Measurements from ENCODE around the gene DMRT2.

Gene DMRT2

GRCh38 chr9:1086517-1086916 is 36.4 kb downstream of the DMRT2 start:
- TF ChIP-seq ZNF571 (tag by site-specific recombination; IDR thresholded peaks at IDR 0.05): no peak
- TF ChIP-seq GLI2 (tag by site-specific recombination; IDR thresholded peaks at IDR 0.05; ENCODE audit: borderline replicate concordance, low read depth): no peak
- TF ChIP-seq, protein P1, sequence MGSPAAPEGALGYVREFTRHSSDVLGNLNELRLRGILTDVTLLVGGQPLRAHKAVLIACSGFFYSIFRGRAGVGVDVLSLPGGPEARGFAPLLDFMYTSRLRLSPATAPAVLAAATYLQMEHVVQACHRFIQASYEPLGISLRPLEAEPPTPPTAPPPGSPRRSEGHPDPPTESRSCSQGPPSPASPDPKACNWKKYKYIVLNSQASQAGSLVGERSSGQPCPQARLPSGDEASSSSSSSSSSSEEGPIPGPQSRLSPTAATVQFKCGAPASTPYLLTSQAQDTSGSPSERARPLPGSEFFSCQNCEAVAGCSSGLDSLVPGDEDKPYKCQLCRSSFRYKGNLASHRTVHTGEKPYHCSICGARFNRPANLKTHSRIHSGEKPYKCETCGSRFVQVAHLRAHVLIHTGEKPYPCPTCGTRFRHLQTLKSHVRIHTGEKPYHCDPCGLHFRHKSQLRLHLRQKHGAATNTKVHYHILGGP (tag by site-specific recombination; IDR thresholded peaks at IDR 0.05): 0 out of 2 replicates have a peak, but pooled peaks have one; percentile 37
- TF ChIP-seq, protein P2, sequence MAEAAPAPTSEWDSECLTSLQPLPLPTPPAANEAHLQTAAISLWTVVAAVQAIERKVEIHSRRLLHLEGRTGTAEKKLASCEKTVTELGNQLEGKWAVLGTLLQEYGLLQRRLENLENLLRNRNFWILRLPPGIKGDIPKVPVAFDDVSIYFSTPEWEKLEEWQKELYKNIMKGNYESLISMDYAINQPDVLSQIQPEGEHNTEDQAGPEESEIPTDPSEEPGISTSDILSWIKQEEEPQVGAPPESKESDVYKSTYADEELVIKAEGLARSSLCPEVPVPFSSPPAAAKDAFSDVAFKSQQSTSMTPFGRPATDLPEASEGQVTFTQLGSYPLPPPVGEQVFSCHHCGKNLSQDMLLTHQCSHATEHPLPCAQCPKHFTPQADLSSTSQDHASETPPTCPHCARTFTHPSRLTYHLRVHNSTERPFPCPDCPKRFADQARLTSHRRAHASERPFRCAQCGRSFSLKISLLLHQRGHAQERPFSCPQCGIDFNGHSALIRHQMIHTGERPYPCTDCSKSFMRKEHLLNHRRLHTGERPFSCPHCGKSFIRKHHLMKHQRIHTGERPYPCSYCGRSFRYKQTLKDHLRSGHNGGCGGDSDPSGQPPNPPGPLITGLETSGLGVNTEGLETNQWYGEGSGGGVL (tag by site-specific recombination; IDR thresholded peaks at IDR 0.05): 0 out of 2 replicates have a peak, but pooled peaks have one; percentile 9
- TF ChIP-seq, protein P3, sequence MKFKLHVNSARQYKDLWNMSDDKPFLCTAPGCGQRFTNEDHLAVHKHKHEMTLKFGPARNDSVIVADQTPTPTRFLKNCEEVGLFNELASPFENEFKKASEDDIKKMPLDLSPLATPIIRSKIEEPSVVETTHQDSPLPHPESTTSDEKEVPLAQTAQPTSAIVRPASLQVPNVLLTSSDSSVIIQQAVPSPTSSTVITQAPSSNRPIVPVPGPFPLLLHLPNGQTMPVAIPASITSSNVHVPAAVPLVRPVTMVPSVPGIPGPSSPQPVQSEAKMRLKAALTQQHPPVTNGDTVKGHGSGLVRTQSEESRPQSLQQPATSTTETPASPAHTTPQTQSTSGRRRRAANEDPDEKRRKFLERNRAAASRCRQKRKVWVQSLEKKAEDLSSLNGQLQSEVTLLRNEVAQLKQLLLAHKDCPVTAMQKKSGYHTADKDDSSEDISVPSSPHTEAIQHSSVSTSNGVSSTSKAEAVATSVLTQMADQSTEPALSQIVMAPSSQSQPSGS (tag by site-specific recombination; IDR thresholded peaks at IDR 0.05; ENCODE audit: low read depth): peak; percentile 78
- Histone ChIP-seq H3K9me3 (ENCODE audit: control insufficient read depth, insufficient read depth, low read depth, low read length) (no peaks in the 10 kb centered on the region), H3K27ac (ENCODE audit: extremely low read depth, low read depth, low read length) (no peak overlapping the region), H3K4me3 (ENCODE audit: low read depth, low read length) (no peak overlapping the region), H3K36me3 (ENCODE audit: control insufficient read depth in 2 of 2, insufficient read depth in 1 of 2, low read length in 2 of 2) (no peaks in the 10 kb centered on the region), H3K4me1 (ENCODE audit: control insufficient read depth, insufficient read depth, low read length) (0 out of 2 replicates have a peak, but pooled peaks cover 4% of the 10 kb centered on the region)
- POLR2A ChIA-PET: no interaction called here
- CTCF ChIA-PET: no interaction called here

DNA sequence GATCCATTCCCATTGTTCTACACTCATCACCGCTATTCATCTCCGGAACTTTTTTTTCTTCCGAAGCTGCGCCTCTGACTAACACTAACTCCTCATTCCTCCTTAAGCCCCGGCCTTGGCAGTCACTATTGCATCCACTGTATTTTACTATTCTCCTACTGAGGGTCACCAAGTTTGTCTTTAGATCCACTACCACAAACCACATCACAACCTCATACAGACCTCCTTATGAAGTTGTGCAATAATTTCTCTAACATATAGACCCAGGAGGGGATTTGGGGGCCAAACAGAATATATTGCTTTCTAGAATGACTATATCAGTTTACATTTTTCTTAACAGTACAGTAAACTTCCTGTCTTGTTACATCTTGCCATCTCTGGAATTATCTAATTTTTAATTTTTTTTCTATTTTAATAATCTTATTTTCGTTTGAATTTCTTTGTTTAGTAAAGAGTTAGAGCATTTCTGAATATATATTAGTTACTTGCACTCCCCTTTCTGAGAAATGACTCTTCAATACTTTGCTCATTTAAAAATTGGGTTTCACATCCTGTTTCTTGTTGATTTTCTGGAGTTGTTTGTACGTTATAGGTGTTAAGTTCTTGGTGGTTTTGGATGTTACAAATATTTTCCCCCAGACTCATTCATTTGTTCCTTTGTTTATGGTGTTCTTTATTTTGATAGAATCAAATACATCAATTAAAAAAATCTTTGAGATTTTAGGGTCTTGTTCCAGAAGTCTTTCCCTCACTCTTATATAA is 37.1 kb downstream of the DMRT2 start:
- H3K27ac ChIP-seq (ENCODE audit: extremely low read depth, low read depth, low read length): no peak overlapping the region
- H3K9me3 ChIP-seq (ENCODE audit: control insufficient read depth, insufficient read depth, low read depth, low read length): no peaks in the 10 kb centered on the region
- POLR2A ChIA-PET: no interaction called here
- CTCF ChIA-PET: no interaction called here
- H3K4me1 ChIP-seq (ENCODE audit: control insufficient read depth, insufficient read depth, low read length): 0 out of 2 replicates have a peak, but pooled peaks cover 4% of the 10 kb centered on the region
- no peaks in the 10 kb centered on the region for H3K36me3 ChIP-seq (ENCODE audit: control insufficient read depth in 2 of 2, insufficient read depth in 1 of 2, low read length in 2 of 2)
- H3K4me3 ChIP-seq (ENCODE audit: low read depth, low read length): no peak overlapping the region
- TF ChIP-seq PRDM4 (tag by site-specific recombination; IDR thresholded peaks at IDR 0.05) (no peak), ZNF140 (tag by site-specific recombination; IDR thresholded peaks at IDR 0.05) (no peak), ZNF555 (tag by site-specific recombination; conservative IDR thresholded peaks at IDR 0.05) (no peak), ZNF138 (tag by site-specific recombination; IDR thresholded peaks at IDR 0.05; ENCODE audit: borderline replicate concordance) (no peak), PRDM1 (tag by site-specific recombination; IDR thresholded peaks at IDR 0.05) (no peak), ZNF707 (tag by site-specific recombination; IDR thresholded peaks at IDR 0.05) (no peak), ZNF280C (tag by site-specific recombination; IDR thresholded peaks at IDR 0.05) (no peak), ZNF404 (tag by site-specific recombination; IDR thresholded peaks at IDR 0.05) (no peak), ZNF350 (tag by site-specific recombination; IDR thresholded peaks at IDR 0.05) (no peak)
- TF ChIP-seq, protein P4, sequence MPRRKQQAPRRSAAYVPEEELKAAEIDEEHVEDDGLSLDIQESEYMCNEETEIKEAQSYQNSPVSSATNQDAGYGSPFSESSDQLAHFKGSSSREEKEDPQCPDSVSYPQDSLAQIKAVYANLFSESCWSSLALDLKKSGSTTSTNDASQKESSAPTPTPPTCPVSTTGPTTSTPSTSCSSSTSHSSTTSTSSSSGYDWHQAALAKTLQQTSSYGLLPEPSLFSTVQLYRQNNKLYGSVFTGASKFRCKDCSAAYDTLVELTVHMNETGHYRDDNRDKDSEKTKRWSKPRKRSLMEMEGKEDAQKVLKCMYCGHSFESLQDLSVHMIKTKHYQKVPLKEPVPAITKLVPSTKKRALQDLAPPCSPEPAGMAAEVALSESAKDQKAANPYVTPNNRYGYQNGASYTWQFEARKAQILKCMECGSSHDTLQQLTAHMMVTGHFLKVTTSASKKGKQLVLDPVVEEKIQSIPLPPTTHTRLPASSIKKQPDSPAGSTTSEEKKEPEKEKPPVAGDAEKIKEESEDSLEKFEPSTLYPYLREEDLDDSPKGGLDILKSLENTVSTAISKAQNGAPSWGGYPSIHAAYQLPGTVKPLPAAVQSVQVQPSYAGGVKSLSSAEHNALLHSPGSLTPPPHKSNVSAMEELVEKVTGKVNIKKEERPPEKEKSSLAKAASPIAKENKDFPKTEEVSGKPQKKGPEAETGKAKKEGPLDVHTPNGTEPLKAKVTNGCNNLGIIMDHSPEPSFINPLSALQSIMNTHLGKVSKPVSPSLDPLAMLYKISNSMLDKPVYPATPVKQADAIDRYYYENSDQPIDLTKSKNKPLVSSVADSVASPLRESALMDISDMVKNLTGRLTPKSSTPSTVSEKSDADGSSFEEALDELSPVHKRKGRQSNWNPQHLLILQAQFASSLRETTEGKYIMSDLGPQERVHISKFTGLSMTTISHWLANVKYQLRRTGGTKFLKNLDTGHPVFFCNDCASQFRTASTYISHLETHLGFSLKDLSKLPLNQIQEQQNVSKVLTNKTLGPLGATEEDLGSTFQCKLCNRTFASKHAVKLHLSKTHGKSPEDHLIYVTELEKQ (tag by site-specific recombination; IDR thresholded peaks at IDR 0.05; ENCODE audit: borderline replicate concordance): no peak
- TF ChIP-seq, protein P5, sequence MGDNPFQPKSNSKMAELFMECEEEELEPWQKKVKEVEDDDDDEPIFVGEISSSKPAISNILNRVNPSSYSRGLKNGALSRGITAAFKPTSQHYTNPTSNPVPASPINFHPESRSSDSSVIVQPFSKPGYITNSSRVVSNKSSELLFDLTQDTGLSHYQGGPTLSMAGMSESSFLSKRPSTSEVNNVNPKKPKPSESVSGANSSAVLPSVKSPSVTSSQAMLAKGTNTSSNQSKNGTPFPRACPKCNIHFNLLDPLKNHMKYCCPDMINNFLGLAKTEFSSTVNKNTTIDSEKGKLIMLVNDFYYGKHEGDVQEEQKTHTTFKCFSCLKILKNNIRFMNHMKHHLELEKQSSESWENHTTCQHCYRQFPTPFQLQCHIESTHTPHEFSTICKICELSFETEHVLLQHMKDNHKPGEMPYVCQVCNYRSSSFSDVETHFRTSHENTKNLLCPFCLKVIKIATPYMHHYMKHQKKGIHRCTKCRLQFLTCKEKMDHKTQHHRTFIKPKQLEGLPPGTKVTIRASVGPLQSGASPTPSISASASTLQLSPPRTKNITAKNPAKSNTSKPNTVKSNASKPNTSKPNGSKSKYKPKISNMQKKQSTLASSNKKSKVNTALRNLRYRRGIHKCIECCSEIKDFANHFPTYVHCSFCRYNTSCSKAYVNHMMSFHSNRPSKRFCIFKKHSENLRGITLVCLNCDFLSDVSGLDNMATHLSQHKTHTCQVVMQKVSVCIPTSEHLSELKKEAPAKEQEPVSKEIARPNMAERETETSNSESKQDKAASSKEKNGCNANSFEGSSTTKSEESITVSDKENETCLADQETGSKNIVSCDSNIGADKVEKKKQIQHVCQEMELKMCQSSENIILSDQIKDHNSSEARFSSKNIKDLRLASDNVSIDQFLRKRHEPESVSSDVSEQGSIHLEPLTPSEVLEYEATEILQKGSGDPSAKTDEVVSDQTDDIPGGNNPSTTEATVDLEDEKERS (tag by site-specific recombination; IDR thresholded peaks at IDR 0.05): no peak
